ENCODE data around the gene FXYD6. TPM values are rescaled to one million over a fixed set of nuclear protein-coding genes. Genes with fewer than 3 reads are reported as not detected.
"Not testable (repeated sequence)": the region's sequence is repeated elsewhere in the genome, so short reads cannot be mapped to it uniquely, and the experiment has no call there.

Gene FXYD6
- total RNA-seq, 1 donor from 2014 or later, result 57.1 TPM

DNA sequence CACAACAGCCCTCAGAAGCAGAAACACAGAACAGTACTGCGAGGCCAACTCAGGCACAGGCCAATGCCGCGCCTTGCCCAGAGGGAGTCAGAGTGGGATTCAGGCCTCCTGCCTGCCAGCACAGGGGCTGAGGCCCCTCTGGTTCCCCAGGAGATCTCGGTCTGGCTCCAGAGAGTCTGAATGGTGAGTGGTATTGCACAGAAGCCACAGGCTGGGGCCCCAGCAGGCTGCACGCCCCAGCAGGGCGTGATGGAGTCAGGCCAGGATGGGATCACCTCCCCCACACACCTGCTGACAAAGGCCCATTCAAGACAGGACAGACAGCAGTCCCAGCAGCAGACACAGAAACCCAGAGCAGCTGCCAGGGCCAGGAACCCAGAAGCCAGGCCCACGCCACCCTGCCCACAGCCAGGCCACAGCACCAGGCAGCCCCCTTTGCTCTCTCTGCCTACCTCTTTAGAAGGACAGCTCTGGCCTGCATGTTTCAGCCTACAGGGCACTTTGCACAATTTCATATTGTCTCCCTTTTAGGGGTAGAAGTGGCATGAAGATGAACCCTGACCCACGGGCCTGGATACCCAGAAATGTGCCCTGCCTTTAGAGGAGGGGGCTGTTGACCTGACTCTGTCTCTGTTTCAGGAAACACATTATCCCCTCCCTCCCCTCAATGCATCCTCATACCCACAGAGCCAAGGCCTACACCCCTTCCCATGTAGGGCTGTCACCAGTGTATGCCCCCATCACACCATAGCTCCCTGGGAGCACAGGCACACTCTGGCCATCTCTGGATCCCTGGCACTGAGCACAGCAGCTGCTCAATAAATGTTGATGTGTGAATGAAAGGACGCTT, 6.1 kb downstream of the FXYD6 start:
- no peak overlapping the region for H3K27ac Mint-ChIP-seq (ENCODE audit: unreplicated experiment)
- H3K4me3 Mint-ChIP-seq (ENCODE audit: unreplicated experiment), result no peak overlapping the region
- H3K27me3 Mint-ChIP-seq (ENCODE audit: unreplicated experiment), result peaks cover 6% of the 10 kb centered on the region
- peaks cover 4% of the 10 kb centered on the region for H3K9me3 Mint-ChIP-seq (ENCODE audit: unreplicated experiment)
- DNase-seq, result no peak
- TF ChIP-seq CTCF (IDR thresholded peaks at IDR 0.05; ENCODE audit: partially characterized antibody, unreplicated experiment), result no peak
- no peaks in the 10 kb centered on the region for H3K36me3 Mint-ChIP-seq (ENCODE audit: unreplicated experiment)
- H3K4me1 Mint-ChIP-seq (ENCODE audit: low read depth, unreplicated experiment), result peaks cover 15% of the 10 kb centered on the region

DNA sequence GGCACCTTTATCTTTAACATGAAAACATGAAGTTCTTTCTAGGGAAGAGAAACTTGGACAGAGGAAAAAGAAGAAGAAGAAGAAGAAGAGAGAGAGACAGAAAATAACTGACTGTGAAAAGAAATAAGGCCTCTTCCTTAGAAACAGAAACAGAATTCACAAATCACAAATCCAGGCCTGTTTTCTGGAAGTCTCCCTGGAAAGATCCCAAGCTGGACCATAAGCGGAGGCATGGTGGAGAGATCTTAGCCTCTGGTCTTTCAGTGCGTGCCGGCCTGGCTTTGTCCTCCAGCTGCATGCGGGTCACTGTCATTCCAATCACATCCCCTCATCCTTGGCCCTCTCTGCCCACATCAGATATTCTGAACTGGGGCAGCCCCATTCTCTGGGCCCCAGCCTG, 6.9 kb downstream of the FXYD6 start:
- no peak for TF ChIP-seq CTCF (IDR thresholded peaks at IDR 0.05; ENCODE audit: partially characterized antibody, unreplicated experiment)
- H3K4me3 Mint-ChIP-seq (ENCODE audit: unreplicated experiment), result no peak overlapping the region
- DNase-seq, result no peak
- H3K27ac Mint-ChIP-seq (ENCODE audit: unreplicated experiment), result no peak overlapping the region
- peaks cover 2% of the 10 kb centered on the region for H3K9me3 Mint-ChIP-seq (ENCODE audit: unreplicated experiment)
- peaks cover 4% of the 10 kb centered on the region for H3K27me3 Mint-ChIP-seq (ENCODE audit: unreplicated experiment)
- peaks cover 10% of the 10 kb centered on the region for H3K4me1 Mint-ChIP-seq (ENCODE audit: low read depth, unreplicated experiment)
- H3K36me3 Mint-ChIP-seq (ENCODE audit: unreplicated experiment), result no peaks in the 10 kb centered on the region

DNA sequence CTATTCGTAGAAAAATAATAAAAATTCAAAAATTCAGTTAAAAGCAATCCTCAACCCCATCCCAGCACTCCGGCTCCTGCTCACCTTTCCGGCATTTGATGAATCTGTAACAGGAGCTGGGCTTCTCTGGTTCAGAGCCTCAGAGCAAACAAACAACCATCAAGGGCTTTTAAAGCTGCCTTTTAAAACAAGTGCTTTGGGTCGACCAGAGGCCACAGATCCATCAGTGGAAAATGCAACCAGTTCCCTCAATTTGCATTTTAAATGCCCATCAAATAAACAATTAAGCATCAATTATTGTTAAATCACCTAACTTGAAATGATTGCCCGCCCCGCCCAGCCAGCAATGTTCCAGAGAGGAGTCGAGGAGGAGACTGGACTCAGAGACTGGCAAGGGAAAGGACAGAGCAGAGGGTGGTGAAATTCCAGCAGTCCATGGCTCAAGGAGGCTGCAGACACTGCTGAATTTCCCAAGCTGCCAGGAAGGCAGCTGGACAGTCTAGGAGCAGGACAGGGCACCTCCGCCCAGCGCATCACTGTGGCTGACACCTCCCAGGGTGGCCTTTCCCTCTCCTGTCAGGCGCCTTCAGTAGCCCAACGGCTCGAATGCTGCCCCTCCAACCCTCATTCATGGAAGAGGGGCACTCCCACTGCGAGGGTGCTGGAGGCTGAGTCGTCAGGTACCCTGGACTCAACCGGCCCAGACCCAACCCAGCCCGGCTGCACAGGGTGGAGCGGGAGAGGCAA, 7.5 kb downstream of the FXYD6 start:
- DNase-seq, result no peak

DNA sequence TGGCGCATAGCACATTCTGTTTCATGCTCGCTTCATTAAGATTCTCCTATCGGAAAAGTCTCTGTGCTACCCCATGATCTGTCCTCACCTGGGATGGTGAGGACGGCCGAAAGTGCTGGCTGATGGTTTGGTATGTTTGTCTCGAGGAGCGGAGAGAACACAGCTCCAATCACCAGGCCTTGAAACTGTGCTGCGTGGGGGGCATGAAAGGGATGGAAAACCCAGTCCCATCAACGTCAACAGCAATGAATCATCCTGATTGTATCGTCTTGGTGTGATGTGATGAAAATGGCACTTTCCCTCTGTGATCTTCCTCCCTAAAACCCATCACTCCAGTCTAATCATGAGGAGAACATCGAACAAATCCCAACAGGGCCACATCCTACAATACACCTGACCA, 8.4 kb downstream of the FXYD6 start:
- no peak for TF ChIP-seq CTCF (IDR thresholded peaks at IDR 0.05; ENCODE audit: partially characterized antibody, unreplicated experiment)
- Mint-ChIP-seq H3K9me3 (ENCODE audit: unreplicated experiment) (peaks cover 2% of the 10 kb centered on the region), H3K36me3 (ENCODE audit: unreplicated experiment) (no peaks in the 10 kb centered on the region), H3K27me3 (ENCODE audit: unreplicated experiment) (peaks cover 4% of the 10 kb centered on the region), H3K4me1 (ENCODE audit: low read depth, unreplicated experiment) (peaks cover 9% of the 10 kb centered on the region), H3K4me3 (ENCODE audit: unreplicated experiment) (no peak overlapping the region), H3K27ac (ENCODE audit: unreplicated experiment) (no peak overlapping the region)
- DNase-seq, result no peak

More for the DNA sequence above, 7.5 kb downstream of the FXYD6 start:
- Mint-ChIP-seq H3K27ac (ENCODE audit: unreplicated experiment) (no peak overlapping the region), H3K36me3 (ENCODE audit: unreplicated experiment) (no peaks in the 10 kb centered on the region), H3K4me3 (ENCODE audit: unreplicated experiment) (no peak overlapping the region), H3K27me3 (ENCODE audit: unreplicated experiment) (peaks cover 4% of the 10 kb centered on the region), H3K4me1 (ENCODE audit: low read depth, unreplicated experiment) (peaks cover 10% of the 10 kb centered on the region), H3K9me3 (ENCODE audit: unreplicated experiment) (peaks cover 2% of the 10 kb centered on the region)
- TF ChIP-seq CTCF (IDR thresholded peaks at IDR 0.05; ENCODE audit: partially characterized antibody, unreplicated experiment), result no peak

DNA sequence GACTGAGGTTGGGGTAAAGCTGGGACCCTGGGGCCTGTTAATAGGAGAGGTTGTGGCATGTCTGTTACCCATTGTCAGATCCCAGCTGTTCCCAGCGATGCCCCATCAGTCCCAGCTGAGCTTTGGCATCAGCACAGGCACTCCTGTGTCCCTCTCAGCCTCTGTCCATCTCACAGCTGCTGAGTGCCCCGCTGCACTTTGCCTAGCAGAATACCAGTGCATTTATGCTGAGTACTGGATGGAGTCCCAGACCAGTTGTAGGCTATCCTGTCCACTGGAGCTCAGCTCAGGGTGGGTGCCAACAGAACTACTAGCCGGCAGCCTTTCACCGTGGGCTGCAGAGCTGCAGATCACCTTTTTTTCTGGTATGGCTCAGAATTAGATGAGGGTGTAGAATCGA, 9.9 kb downstream of the FXYD6 start:
- no peaks in the 10 kb centered on the region for H3K36me3 Mint-ChIP-seq (ENCODE audit: unreplicated experiment)
- H3K27me3 Mint-ChIP-seq (ENCODE audit: unreplicated experiment), result peaks cover 2% of the 10 kb centered on the region
- no peak overlapping the region for H3K4me3 Mint-ChIP-seq (ENCODE audit: unreplicated experiment)
- peaks cover 13% of the 10 kb centered on the region for H3K4me1 Mint-ChIP-seq (ENCODE audit: low read depth, unreplicated experiment)
- no peak for DNase-seq
- no peak for TF ChIP-seq CTCF (IDR thresholded peaks at IDR 0.05; ENCODE audit: partially characterized antibody, unreplicated experiment)
- no peak overlapping the region for H3K27ac Mint-ChIP-seq (ENCODE audit: unreplicated experiment)
- peaks cover 7% of the 10 kb centered on the region for H3K9me3 Mint-ChIP-seq (ENCODE audit: unreplicated experiment)

GRCh38 chr11:117865546-117865945, 10.9 kb downstream of the FXYD6 start:
- H3K36me3 Mint-ChIP-seq (ENCODE audit: unreplicated experiment); H3K4me3 Mint-ChIP-seq (ENCODE audit: unreplicated experiment); H3K9me3 Mint-ChIP-seq (ENCODE audit: unreplicated experiment); H3K27ac Mint-ChIP-seq (ENCODE audit: unreplicated experiment); DNase-seq; H3K27me3 Mint-ChIP-seq (ENCODE audit: unreplicated experiment): not testable (repeated sequence)
- H3K4me1 Mint-ChIP-seq (ENCODE audit: low read depth, unreplicated experiment), result peaks cover 13% of the 10 kb centered on the region

Data from glutamatergic neuron (in vitro differentiated cells).